SK-N-MC (cell line): Measurements from ENCODE around the gene ECM2.

Source experiments
- DNase-seq: peaks from one replicate; pipeline ENCODE4 v3.0.0-alpha.2; 2011; ENCODE audit warnings: low read depth, low spot score
- H3K27ac ChIP-seq: fragments of 200-600 bp; sonication (generic); 2 replicates; pipeline ENCODE4 v1.5.1; 2016; ENCODE audit warnings: mixed run types
- H3K36me3 ChIP-seq: fragments of 200-600 bp; sonication (generic); 2 replicates; pipeline ENCODE4 v1.6.1; 2017; ENCODE audit warnings: antibody characterized with exemption, low read length, mixed read lengths; ENCODE audit not compliant: insufficient read depth
- H3K4me3 ChIP-seq: fragments of 200-600 bp; sonication (generic); 2 replicates; pipeline ENCODE4 v1.5.1; 2016
- H3K9ac ChIP-seq: fragments of 200-600 bp; sonication (generic); 2 replicates; pipeline ENCODE4 v1.8.0; 2017; ENCODE audit warnings: mixed run types, mixed read lengths; ENCODE audit not compliant: insufficient read length
- H3K9me3 ChIP-seq: fragments of 200-600 bp; sonication (generic); 2 replicates; pipeline ENCODE4 v1.6.1; 2017; ENCODE audit warnings: low read depth, mild to moderate bottlenecking, antibody characterized with exemption, low read length, moderate library complexity, mixed read lengths
- EZH2 ChIP-seq: fragments of 200-600 bp; sonication (generic); IDR thresholded peaks from one replicate; pipeline ENCODE4 v1.6.1; 2017; ENCODE audit warnings: antibody characterized with exemption
- FOXP2 ChIP-seq: optimal IDR thresholded peaks from 2 replicates; pipeline ENCODE3; 2011; ENCODE audit warnings: mild to moderate bottlenecking, moderate library complexity; ENCODE audit not compliant: insufficient read depth; ENCODE audit errors: extremely low read length, control extremely low read depth
- POLR2AphosphoS5 ChIP-seq: IDR thresholded peaks from 2 replicates; pipeline ENCODE4 v1.6.1; 2012; ENCODE audit warnings: mild to moderate bottlenecking, low read depth, low read length, borderline replicate concordance

ECM2 gene

GRCh38 chr9:92522983-92523970, 12.5 kb downstream of the ECM2 start:
- no peaks in the 10 kb centered on the region for H3K36me3 ChIP-seq
- TF ChIP-seq EZH2 = no peak
- no peak for TF ChIP-seq POLR2AphosphoS5
- TF ChIP-seq FOXP2 = no peak
- DNase-seq = no peak
- H3K9ac ChIP-seq = no peak overlapping the region
- H3K27ac ChIP-seq = no peak overlapping the region
- no peaks in the 10 kb centered on the region for H3K9me3 ChIP-seq
- no peak overlapping the region for H3K4me3 ChIP-seq

GRCh38 chr9:92520837-92521236, 15.0 kb downstream of the ECM2 start:
- Histone ChIP-seq H3K9me3 (no peaks in the 10 kb centered on the region), H3K36me3 (no peaks in the 10 kb centered on the region), H3K9ac (no peak overlapping the region), H3K27ac (no peak overlapping the region), H3K4me3 (no peak overlapping the region)
- TF ChIP-seq POLR2AphosphoS5 = no peak
- TF ChIP-seq FOXP2 = no peak
- no peak for TF ChIP-seq EZH2
- no peak for DNase-seq

- TF ChIP-seq FOXP2 (no peak), POLR2AphosphoS5 (no peak), EZH2 (no peak)
- no peaks in the 10 kb centered on the region for H3K36me3 ChIP-seq
- H3K9ac ChIP-seq = no peak overlapping the region
- no peak for DNase-seq
- no peaks in the 10 kb centered on the region for H3K9me3 ChIP-seq
- H3K27ac ChIP-seq = no peak overlapping the region
- H3K4me3 ChIP-seq = no peak overlapping the region
Measured at GRCh38 chr9:92518199-92518598, 17.6 kb downstream of the ECM2 start.

GRCh38 chr9:92517046-92517445, 18.7 kb downstream of the ECM2 start:
- H3K36me3 ChIP-seq = no peaks in the 10 kb centered on the region
- H3K9me3 ChIP-seq = no peaks in the 10 kb centered on the region
- H3K4me3 ChIP-seq = no peak overlapping the region
- no peak overlapping the region for H3K27ac ChIP-seq
- no peak for TF ChIP-seq EZH2
- no peak for TF ChIP-seq FOXP2
- TF ChIP-seq POLR2AphosphoS5 = no peak
- no peak overlapping the region for H3K9ac ChIP-seq
- no peak for DNase-seq

GRCh38 chr9:92516521-92516920, 19.3 kb downstream of the ECM2 start:
- no peak overlapping the region for H3K4me3 ChIP-seq
- DNase-seq = no peak
- H3K9me3 ChIP-seq = no peaks in the 10 kb centered on the region
- no peak overlapping the region for H3K27ac ChIP-seq
- no peak overlapping the region for H3K9ac ChIP-seq
- no peaks in the 10 kb centered on the region for H3K36me3 ChIP-seq
- TF ChIP-seq POLR2AphosphoS5 (no peak), FOXP2 (no peak), EZH2 (no peak)

GRCh38 chr9:92514635-92515034, 21.2 kb downstream of the ECM2 start:
- Histone ChIP-seq H3K36me3 (no peaks in the 10 kb centered on the region), H3K27ac (no peak overlapping the region), H3K4me3 (no peak overlapping the region), H3K9ac (no peak overlapping the region), H3K9me3 (no peaks in the 10 kb centered on the region)
- DNase-seq = no peak
- TF ChIP-seq EZH2 (no peak), FOXP2 (no peak), POLR2AphosphoS5 (no peak)

GRCh38 chr9:92513349-92513748, 22.4 kb downstream of the ECM2 start:
- no peaks in the 10 kb centered on the region for H3K36me3 ChIP-seq
- no peak overlapping the region for H3K9ac ChIP-seq
- no peak overlapping the region for H3K27ac ChIP-seq
- no peak for DNase-seq
- TF ChIP-seq POLR2AphosphoS5 = no peak
- TF ChIP-seq FOXP2 = no peak
- TF ChIP-seq EZH2 = no peak
- H3K9me3 ChIP-seq = no peaks in the 10 kb centered on the region
- no peak overlapping the region for H3K4me3 ChIP-seq

GRCh38 chr9:92512622-92513021, 23.2 kb downstream of the ECM2 start:
- DNase-seq = no peak
- TF ChIP-seq EZH2 = no peak
- no peak for TF ChIP-seq POLR2AphosphoS5
- TF ChIP-seq FOXP2 = no peak
- Histone ChIP-seq H3K27ac (no peak overlapping the region), H3K9me3 (no peaks in the 10 kb centered on the region), H3K4me3 (no peak overlapping the region), H3K36me3 (no peaks in the 10 kb centered on the region), H3K9ac (no peak overlapping the region)

GRCh38 chr9:92510747-92511146, 25.0 kb downstream of the ECM2 start:
- no peak overlapping the region for H3K9ac ChIP-seq
- no peak for DNase-seq
- no peaks in the 10 kb centered on the region for H3K9me3 ChIP-seq
- no peaks in the 10 kb centered on the region for H3K36me3 ChIP-seq
- no peak for TF ChIP-seq FOXP2
- TF ChIP-seq POLR2AphosphoS5 = no peak
- TF ChIP-seq EZH2 = no peak
- no peak overlapping the region for H3K4me3 ChIP-seq
- H3K27ac ChIP-seq = no peak overlapping the region
